GM13977 (cell line): ENCODE measurements around the gene CYB5R4.

Source experiments
- DNase-seq: peaks from one replicate; pipeline ENCODE4 v3.0.0; 2012; ENCODE audit warnings: low spot score
- CTCF ChIP-seq: IDR thresholded peaks from 2 replicates; pipeline ENCODE4 v1.5.1; 2012; ENCODE audit warnings: mild to moderate bottlenecking, control low read depth; ENCODE audit not compliant: insufficient read depth; ENCODE audit errors: extremely low read depth, missing control alignments
- in situ Hi-C: fragments of 300-500 bp; cut with MboI; formaldehyde crosslinking; loops from one replicate; pipeline ENCODE4 v1.12.0; 2022; ENCODE audit warnings: low sequenced_read_pairs, low pct_unique_long_range_greater_than_20kb, mixed read lengths, inconsistent platforms; ENCODE audit not compliant: unreplicated experiment

Gene CYB5R4

GRCh38 chr6:83862776-83863471, 3.4 kb downstream of the CYB5R4 start:
- in situ Hi-C loops: no loop called here
- TF ChIP-seq CTCF: no peak
- no peak for DNase-seq

GRCh38 chr6:83867043-83867442, 7.6 kb downstream of the CYB5R4 start:
- DNase-seq: no peak
- TF ChIP-seq CTCF: no peak
- in situ Hi-C loops: no loop called here

- DNase-seq: no peak
- TF ChIP-seq CTCF: no peak
- in situ Hi-C loops: no loop called here
Measured at GRCh38 chr6:83867527-83868161, 8.2 kb downstream of the CYB5R4 start.

DNA sequence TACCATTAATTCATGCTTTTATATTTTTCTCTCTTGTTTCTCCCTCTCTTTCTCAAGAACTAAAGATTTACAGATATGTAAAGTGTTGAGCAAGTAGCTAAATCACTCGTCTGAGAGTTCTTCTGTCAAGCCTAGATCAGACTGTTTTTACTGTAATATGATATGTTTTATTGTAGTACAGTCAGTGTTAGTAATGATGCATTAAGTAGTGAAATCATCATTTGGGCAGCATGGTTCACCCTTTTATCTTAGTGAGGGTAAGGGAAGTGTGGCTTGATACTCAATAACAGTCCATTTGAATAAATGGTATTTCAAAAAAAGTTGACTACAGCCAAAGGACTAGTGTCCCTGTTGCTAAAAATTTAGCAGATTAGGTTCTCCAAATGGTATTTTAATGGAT, 9.2 kb downstream of the CYB5R4 start:
- no peak for DNase-seq
- in situ Hi-C loops: no loop called here
- TF ChIP-seq CTCF: no peak

GRCh38 chr6:83870649-83871048, 11.2 kb downstream of the CYB5R4 start:
- in situ Hi-C loops: no loop called here
- no peak for DNase-seq
- TF ChIP-seq CTCF: no peak

DNA sequence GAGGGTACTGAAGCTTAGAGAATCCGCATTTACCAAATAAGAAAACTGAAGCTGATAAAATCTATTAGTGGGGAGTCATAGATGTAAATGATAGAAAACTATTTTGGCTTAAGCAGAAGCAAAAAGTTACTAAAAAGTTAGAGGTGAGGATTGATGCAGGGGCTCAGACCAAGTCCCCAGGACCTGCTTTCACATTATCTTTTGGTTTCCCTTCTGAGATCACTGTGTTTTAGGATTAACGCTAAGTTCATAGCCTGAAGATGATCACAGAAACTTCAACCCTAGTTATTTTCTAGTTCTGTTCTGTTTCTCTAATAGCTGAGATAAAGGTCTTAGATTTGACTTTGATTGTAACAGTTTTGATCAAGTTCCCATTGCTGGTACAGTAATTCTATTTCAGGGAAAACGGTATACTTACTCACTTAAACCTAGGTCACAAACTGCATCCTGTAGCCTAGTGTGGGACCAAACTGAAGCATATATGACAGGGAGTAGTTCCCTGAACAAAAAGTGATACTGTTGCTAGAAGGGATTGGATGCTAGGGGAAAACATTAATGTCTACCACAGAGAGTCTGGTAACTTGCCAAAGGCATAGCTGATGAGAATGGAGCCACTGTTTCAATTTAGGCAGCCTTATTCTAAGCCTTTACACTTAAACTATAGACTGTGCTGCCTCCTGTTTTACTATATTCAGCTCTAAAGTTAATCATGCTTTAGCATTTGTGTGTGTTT, 13.1 kb downstream of the CYB5R4 start:
- DNase-seq: no peak
- TF ChIP-seq CTCF: no peak
- in situ Hi-C loops: no loop called here
